Measurements from ENCODE around the gene DOC2B. TPM values are rescaled to one million over a fixed set of nuclear protein-coding genes. Genes with fewer than 3 reads are reported as not detected.
"Not testable (repeated sequence)": the region's sequence is repeated elsewhere in the genome, so short reads cannot be mapped to it uniquely, and the experiment has no call there.

The DOC2B gene
- total and polyA plus RNA-seq, 2 of the 13 experiments (the other 11 are each of a cell fraction or from before 2014, with no cell fraction given), result 0.09 to 0.22 TPM

GRCh38 chr17:142876-143784, 38.3 kb downstream of the DOC2B start:
- peak overlapping the region; percentile 47; the same call in 1 of the 2 replicates for H3K4me2 ChIP-seq (ENCODE audit: low read depth, low read length)
- H3K4me3 ChIP-seq (replicated peaks in 1 of 3; ENCODE audit: insufficient read depth in 1 of 3, low read depth in 2 of 3, low read length in 3 of 3), result no peak overlapping the region; a peak in 1 of 6 replicates
- no peak overlapping the region for H3K9ac ChIP-seq (ENCODE audit: insufficient read depth, low read depth, low read length)
- no peak for TF ChIP-seq NR1H2 (CRISPR knock-in tag; IDR thresholded peaks at IDR 0.05; ENCODE audit: borderline replicate concordance, low read depth)
- TF ChIP-seq HNF4A (CRISPR knock-in tag; IDR thresholded peaks at IDR 0.05), result no peak
- no peak for TF ChIP-seq KMT2B (CRISPR knock-in tag; IDR thresholded peaks at IDR 0.05)
- no peak for TF ChIP-seq RCOR2 (CRISPR knock-in tag; IDR thresholded peaks at IDR 0.05)
- TF ChIP-seq GTF3A (CRISPR knock-in tag; conservative IDR thresholded peaks at IDR 0.05), result no peak
- intact Hi-C loops (cut with micrococcal nuclease; ENCODE audit: unreplicated experiment) (no loop called here), in situ Hi-C loops (cut with HindIII; ENCODE audit: extremely low pct_ligation_motif_present, low pct_unique_long_range_greater_than_20kb) (no loop called here)
- H3K79me2 ChIP-seq (ENCODE audit: insufficient read depth, low read length), result no peaks in the 10 kb centered on the region
- H3K9me3 ChIP-seq (ENCODE audit: low read length), result no peaks in the 10 kb centered on the region
- FAIRE-seq (no peak), ATAC-seq (no peak), DNase-seq (ENCODE audit: low spot score) (no peak)
- no peak overlapping the region for H3K27ac ChIP-seq (ENCODE audit: extremely low read length, insufficient read depth, low read length)
- peaks cover 22% of the 10 kb centered on the region for H3K4me1 ChIP-seq (ENCODE audit: insufficient read depth, low read length)
- no peak overlapping the region for H2AFZ ChIP-seq (ENCODE audit: low read length)
- H3K36me3 ChIP-seq (replicated peaks in 1 of 2; ENCODE audit: control insufficient read depth in 1 of 2, insufficient read depth in 2 of 2, low read length in 2 of 2), result no peaks in the 10 kb centered on the region
- BruUV-seq (replicated peaks), result no TSS peak
- 49% methylated on average over 23 of the region's 23 CpGs for WGBS (ENCODE audit: low lambda C conversion rate)
- ChIA-PET CTCF (ENCODE audit: low intra/inter-chr PET ratio, low total read pairs) (interaction anchor here (1.8 to 3.5 kb wide), 3 partner anchors 21 to 557 kb away, joined by 7 to 40 read pairs (median 13); no protein-coding TSS in a partner anchor), POLR2A (no interaction called here)
- H4K20me1 ChIP-seq (ENCODE audit: insufficient read depth, low read length), result no peaks in the 10 kb centered on the region; the same call in 1 of the 2 replicates
- H3K27me3 ChIP-seq (ENCODE audit: control insufficient read depth in 1 of 2, insufficient read depth in 2 of 2, low read length in 2 of 2), result peaks cover 2 to 26% of the 10 kb centered on the region in 2 experiments; a peak in 3 of 5 replicates

DNA sequence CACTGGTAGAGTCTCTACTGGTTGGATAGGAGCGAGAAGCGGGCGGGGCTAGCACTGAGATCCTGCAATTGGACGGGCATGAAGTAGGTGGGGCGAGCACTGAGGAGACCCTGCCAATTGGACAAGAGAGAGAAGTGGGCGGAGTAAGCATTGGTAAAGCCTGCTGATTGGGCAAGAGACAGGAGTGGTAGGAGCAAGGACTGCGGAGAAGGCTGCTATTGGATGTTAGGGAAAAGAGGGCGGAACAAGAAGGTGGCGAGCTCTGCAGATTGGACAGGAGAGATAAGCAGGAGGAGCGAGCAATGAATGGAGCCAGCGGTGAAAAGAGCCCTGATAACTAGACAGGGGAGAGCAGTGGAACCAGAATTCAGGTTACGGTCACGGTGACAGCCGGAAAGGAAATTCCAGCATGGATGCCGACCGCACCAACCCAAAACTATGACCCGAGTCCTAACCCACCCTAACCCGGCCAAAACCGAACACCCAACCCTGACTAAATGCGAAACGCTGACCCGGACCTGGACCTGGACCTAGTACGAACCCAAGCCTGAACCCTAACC, 39.3 kb downstream of the DOC2B start:
- no peak for FAIRE-seq
- intact Hi-C loops (cut with micrococcal nuclease; ENCODE audit: unreplicated experiment) (no loop called here), in situ Hi-C loops (cut with HindIII; ENCODE audit: extremely low pct_ligation_motif_present, low pct_unique_long_range_greater_than_20kb) (no loop called here)
- no peak overlapping the region for H3K27ac ChIP-seq (ENCODE audit: extremely low read length, insufficient read depth, low read length)
- TF ChIP-seq NFYB (CRISPR knock-in tag; IDR thresholded peaks at IDR 0.05), result peak; percentile 48
- no peak for TF ChIP-seq MYNN (CRISPR knock-in tag; IDR thresholded peaks at IDR 0.05; ENCODE audit: low read depth)
- H3K79me2 ChIP-seq (ENCODE audit: insufficient read depth, low read length), result no peaks in the 10 kb centered on the region
- WGBS (ENCODE audit: low lambda C conversion rate), result 76% methylated on average over 23 of the region's 23 CpGs
- H4K20me1 ChIP-seq (ENCODE audit: insufficient read depth, low read length), result no peaks in the 10 kb centered on the region; the same call in 1 of the 2 replicates
- ChIA-PET POLR2A (no interaction called here), CTCF (ENCODE audit: low intra/inter-chr PET ratio, low total read pairs) (interaction anchor here (3.5 kb wide), 1 partner anchor 167 kb away, joined by 40 read pairs; no protein-coding TSS in a partner anchor)
- peaks cover 15% of the 10 kb centered on the region for H3K4me1 ChIP-seq (ENCODE audit: insufficient read depth, low read length)
- no peak overlapping the region for H3K4me2 ChIP-seq (ENCODE audit: low read depth, low read length)
- peaks cover 2 to 26% of the 10 kb centered on the region in 2 experiments; a peak in 3 of 5 replicates for H3K27me3 ChIP-seq (ENCODE audit: control insufficient read depth in 1 of 2, insufficient read depth in 2 of 2, low read length in 2 of 2)
- no TSS peak for BruUV-seq (replicated peaks)
- no peak overlapping the region for H3K9ac ChIP-seq (ENCODE audit: insufficient read depth, low read depth, low read length)
- no peak for ATAC-seq
- peak; percentile 20 for DNase-seq (ENCODE audit: low spot score)
- H3K4me3 ChIP-seq (replicated peaks in 1 of 3; ENCODE audit: insufficient read depth in 1 of 3, low read depth in 2 of 3, low read length in 3 of 3), result no peak overlapping the region
- no peaks in the 10 kb centered on the region for H3K9me3 ChIP-seq (ENCODE audit: low read length)
- H3K36me3 ChIP-seq (replicated peaks in 1 of 2; ENCODE audit: control insufficient read depth in 1 of 2, insufficient read depth in 2 of 2, low read length in 2 of 2), result no peaks in the 10 kb centered on the region
- H2AFZ ChIP-seq (ENCODE audit: low read length), result no peak overlapping the region

- not testable (repeated sequence) for BruUV-seq (replicated peaks); FAIRE-seq
- ATAC-seq, result peak; percentile 7; the same call in 2 of the 3 replicates
These were observed 41.8 kb downstream of the DOC2B start for GRCh38 chr17:139401-140205.

More at GRCh38 chr17:139401-140205, 41.8 kb downstream of the DOC2B start:
- H3K27me3 ChIP-seq (ENCODE audit: control insufficient read depth in 1 of 2, insufficient read depth in 2 of 2, low read length in 2 of 2), result peaks cover 2 to 13% of the 10 kb centered on the region in 2 experiments; a peak in 3 of 5 replicates
- H3K79me2 ChIP-seq (ENCODE audit: insufficient read depth, low read length); H3K4me2 ChIP-seq (ENCODE audit: low read depth, low read length); H3K4me1 ChIP-seq (ENCODE audit: insufficient read depth, low read length); in situ Hi-C loops (cut with HindIII; ENCODE audit: extremely low pct_ligation_motif_present, low pct_unique_long_range_greater_than_20kb); H2AFZ ChIP-seq (ENCODE audit: low read length); H3K27ac ChIP-seq (ENCODE audit: extremely low read length, insufficient read depth, low read length); CTCF ChIA-PET (ENCODE audit: low intra/inter-chr PET ratio, low total read pairs); H3K9me3 ChIP-seq (ENCODE audit: low read length); intact Hi-C loops (cut with micrococcal nuclease; ENCODE audit: unreplicated experiment); POLR2A ChIA-PET; H4K20me1 ChIP-seq (ENCODE audit: insufficient read depth, low read length); H3K36me3 ChIP-seq (replicated peaks in 1 of 2; ENCODE audit: control insufficient read depth in 1 of 2, insufficient read depth in 2 of 2, low read length in 2 of 2); H3K9ac ChIP-seq (ENCODE audit: insufficient read depth, low read depth, low read length); H3K4me3 ChIP-seq (replicated peaks in 1 of 3; ENCODE audit: insufficient read depth in 1 of 3, low read depth in 2 of 3, low read length in 3 of 3); DNase-seq (ENCODE audit: low spot score): not testable (repeated sequence)
- 13% methylated on average over 1 of the region's 22 CpGs for WGBS (ENCODE audit: low lambda C conversion rate)

All from HepG2 (cell line).